Measurements from ENCODE around the gene NDUFS5.
"Not testable (repeated sequence)": the region's sequence is repeated elsewhere in the genome, so short reads cannot be mapped to it uniquely, and the experiment has no call there.

Gene NDUFS5

GRCh38 chr1:39026051-39026865, at the start of gene NDUFS5:
Gene NDUFS5 (plus strand): TSS chr1:39026350. CDS start chr1:39028725, 2,375 bp downstream.
- TF ChIP-seq MYC (IDR thresholded peaks at IDR 0.05; ENCODE audit: low read depth, low read length) (peak; percentile 75; the same call in 1 of the 2 replicates), POLR2A (IDR thresholded peaks at IDR 0.05; ENCODE audit: extremely low read depth, insufficient read length) (peak; percentile 96), CTCF (IDR thresholded peaks at IDR 0.05; ENCODE audit: low read depth, low read length) (no peak), MAX (IDR thresholded peaks at IDR 0.05; ENCODE audit: low read depth, low read length) (peak; percentile 80)
- H3K4me3 ChIP-seq (ENCODE audit: low read depth, low read length) = peak within 1 kb of the TSS; percentile 76
- peak; percentile 93 for DNase-seq (ENCODE audit: low read depth)

- not testable (repeated sequence) for H3K4me3 ChIP-seq (ENCODE audit: low read depth, low read length); DNase-seq (ENCODE audit: low read depth)
These were observed 48.5 kb upstream of the NDUFS5 start for GRCh38 chr1:38977399-38978244.

GRCh38 chr1:38978245-38978542, 48.0 kb upstream of the NDUFS5 start:
- H3K4me3 ChIP-seq (ENCODE audit: low read depth, low read length); DNase-seq (ENCODE audit: low read depth): not testable (repeated sequence)

- not testable (repeated sequence) for H3K4me3 ChIP-seq (ENCODE audit: low read depth, low read length); DNase-seq (ENCODE audit: low read depth)
These were observed 46.8 kb upstream of the NDUFS5 start for GRCh38 chr1:38979380-38979779.

- DNase-seq (ENCODE audit: low read depth) = no peak
- H3K4me3 ChIP-seq (ENCODE audit: low read depth, low read length) = no peak overlapping the region
- no peak for TF ChIP-seq MYC (IDR thresholded peaks at IDR 0.05; ENCODE audit: low read depth, low read length)
- no peak for TF ChIP-seq POLR2A (IDR thresholded peaks at IDR 0.05; ENCODE audit: extremely low read depth, insufficient read length)
- TF ChIP-seq CTCF (IDR thresholded peaks at IDR 0.05; ENCODE audit: low read depth, low read length) = no peak
- no peak for TF ChIP-seq MAX (IDR thresholded peaks at IDR 0.05; ENCODE audit: low read depth, low read length)
These were observed 36.2 kb upstream of the NDUFS5 start for GRCh38 chr1:38989979-38990378.

- H3K4me3 ChIP-seq (ENCODE audit: low read depth, low read length) = peak overlapping the region; percentile 66
- TF ChIP-seq CTCF (IDR thresholded peaks at IDR 0.05; ENCODE audit: low read depth, low read length) (no peak), POLR2A (IDR thresholded peaks at IDR 0.05; ENCODE audit: extremely low read depth, insufficient read length) (no peak), MAX (IDR thresholded peaks at IDR 0.05; ENCODE audit: low read depth, low read length) (no peak), MYC (IDR thresholded peaks at IDR 0.05; ENCODE audit: low read depth, low read length) (no peak)
- DNase-seq (ENCODE audit: low read depth) = no peak
These were observed 35.8 kb upstream of the NDUFS5 start for GRCh38 chr1:38990386-38990737.

- TF ChIP-seq MYC (IDR thresholded peaks at IDR 0.05; ENCODE audit: low read depth, low read length) = no peak
- peak; percentile 73 for TF ChIP-seq POLR2A (IDR thresholded peaks at IDR 0.05; ENCODE audit: extremely low read depth, insufficient read length)
- no peak for TF ChIP-seq CTCF (IDR thresholded peaks at IDR 0.05; ENCODE audit: low read depth, low read length)
- peak; percentile 51; the same call in 1 of the 2 replicates for TF ChIP-seq MAX (IDR thresholded peaks at IDR 0.05; ENCODE audit: low read depth, low read length)
- peak; percentile 97 for DNase-seq (ENCODE audit: low read depth)
- peak within 1 kb of the TSS; percentile 97 for H3K4me3 ChIP-seq (ENCODE audit: low read depth, low read length)
These were observed 35.2 kb upstream of the NDUFS5 start, which contains the start of gene AKIRIN1 for GRCh38 chr1:38990738-38991637. Gene AKIRIN1 (plus strand): TSS chr1:38991276. CDS start chr1:38991381, 105 bp downstream.

All from NB4 (cell line).